Measurements from ENCODE around the gene TBCD. TPM values are rescaled to one million over a fixed set of nuclear protein-coding genes. Genes with fewer than 3 reads are reported as not detected.

The TBCD gene
- total RNA-seq (140 TPM), polyA plus RNA-seq (292 TPM)
- long read RNA-seq, donor 1, result 0 reads
- long read RNA-seq, donor 2, full-length matches to known transcripts, result 51 of 91 reads
- long read RNA-seq, donor 2, partial matches to known transcripts, result 40 of 91 reads
- long read RNA-seq, donor 2, other reads (novel, unspliced or antisense), result 0 of 91 reads
- long read RNA-seq, donor 3, full-length matches to known transcripts, result 48 of 90 reads
- long read RNA-seq, donor 3, partial matches to known transcripts, result 42 of 90 reads
- long read RNA-seq, donor 3, other reads (novel, unspliced or antisense), result 0 of 90 reads
- long read RNA-seq, donor 4, transcript TBCD-222 (7 exons, 1,926 nt), result minor isoform, 5 of 35 reads
- long read RNA-seq, donor 4, transcript TBCD-208 (3 exons, 776 nt), result major isoform, 17 of 35 reads
- long read RNA-seq, donor 4, partial matches to known transcripts, result 8 of 35 reads
- long read RNA-seq, donor 4, other reads (novel, unspliced or antisense), result 0 of 35 reads
- long read RNA-seq, donor 5, full-length matches to known transcripts, result 44 of 86 reads
- long read RNA-seq, donor 5, partial matches to known transcripts, result 33 of 86 reads
- long read RNA-seq, donor 5, other reads (novel, unspliced or antisense), result 9 of 86 reads
- long read RNA-seq, donor 6, full-length matches to known transcripts, result 13 of 21 reads
- long read RNA-seq, donor 6, partial matches to known transcripts, result 8 of 21 reads
- long read RNA-seq, donor 6, other reads (novel, unspliced or antisense), result 0 of 21 reads
- long read RNA-seq, donor 7, transcript TBCD-208 (3 exons, 776 nt), result major isoform, 6 of 10 reads
- long read RNA-seq, donor 7, partial matches to known transcripts, result 0 of 10 reads
- long read RNA-seq, donor 7, other reads (novel, unspliced or antisense), result 0 of 10 reads
- long read RNA-seq, donor 8, full-length matches to known transcripts, result 17 of 17 reads
- long read RNA-seq, donor 8, partial matches to known transcripts, result 0 of 17 reads
- long read RNA-seq, donor 8, other reads (novel, unspliced or antisense), result 0 of 17 reads
- long read RNA-seq, donor 9, full-length matches to known transcripts, result 12 of 25 reads
- long read RNA-seq, donor 9, partial matches to known transcripts, result 13 of 25 reads
- long read RNA-seq, donor 9, other reads (novel, unspliced or antisense), result 0 of 25 reads
- long read RNA-seq, donor 10, full-length matches to known transcripts, result 18 of 24 reads
- long read RNA-seq, donor 10, partial matches to known transcripts, result 6 of 24 reads
- long read RNA-seq, donor 10, other reads (novel, unspliced or antisense), result 0 of 24 reads

- DNase-seq (ENCODE audit: low read depth in 6 of 9, low spot score in 9 of 9), result peak; percentile 51 to 95 (median 84)
- WGBS, result 1% methylated on average over 113 of the region's 114 CpGs
- Histone ChIP-seq H3K36me3 (ENCODE audit: control insufficient read depth in 2 of 2, insufficient read depth in 2 of 2, low read length in 1 of 2) (peaks cover 1 to 3% of the 10 kb centered on the region in 2 donors), H3K4me1 (ENCODE audit: control insufficient read depth in 2 of 2, insufficient read depth in 2 of 2, low read length in 2 of 2) (peaks cover 4 to 18% of the 10 kb centered on the region in 2 donors), H3K27me3 (ENCODE audit: control insufficient read depth in 2 of 2, insufficient read depth in 1 of 2, low read length in 1 of 2) (peaks cover 0 to 8% of the 10 kb centered on the region in 2 donors), H3K9me3 (ENCODE audit: control insufficient read depth in 2 of 2, insufficient read depth in 1 of 2, low read length in 1 of 2) (peaks cover 3 to 21% of the 10 kb centered on the region in 2 donors), H3K4me3 (ENCODE audit: low read length in 2 of 2) (peak within 1 kb of the TSS; percentile 68 to 91), H3K27ac (ENCODE audit: low read depth in 1 of 2, low read length in 1 of 2) (peak within 1 kb of the TSS; percentile 72 to 76)
Measured at GRCh38 chr17:82751571-82752370, at the start of gene TBCD. TSS of gene TBCD (plus strand) at chr17:82752065. CDS start at chr17:82752194, 129 bp downstream.

DNA sequence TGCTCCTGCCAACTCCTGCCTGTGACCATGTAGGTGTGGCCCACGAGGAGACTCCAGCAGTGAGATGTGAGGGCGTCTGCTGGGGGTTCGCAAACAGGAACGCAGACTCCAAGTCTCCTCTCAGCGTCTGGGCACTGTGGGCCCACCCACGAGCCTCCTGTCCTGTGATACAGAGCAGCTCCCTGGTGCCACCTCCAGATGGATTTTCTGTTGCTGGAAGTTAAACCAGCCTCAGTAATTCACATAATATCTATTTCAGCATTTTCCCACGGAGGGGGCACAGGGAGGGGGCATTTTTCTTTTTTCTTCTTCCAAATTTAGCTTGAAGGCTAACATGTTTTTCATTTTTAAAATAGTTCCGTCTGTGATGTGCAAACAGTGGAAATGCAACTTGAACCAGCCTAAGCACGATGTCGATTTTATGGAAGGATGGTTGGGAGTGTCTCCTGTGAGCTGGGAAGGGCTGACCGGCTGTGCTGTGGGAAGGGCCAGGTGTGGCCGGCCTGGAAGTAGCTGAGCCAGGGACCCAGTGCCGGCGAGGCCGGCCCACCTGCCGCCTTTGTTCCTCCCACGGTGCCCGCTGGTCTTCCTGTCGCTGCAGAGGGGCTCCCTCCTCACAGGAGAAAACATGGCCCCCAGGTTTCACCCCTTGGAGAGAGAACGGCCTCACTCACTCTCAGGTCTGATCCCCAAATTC is 49.5 kb upstream of the TBCD start:
- Histone ChIP-seq H3K27ac (ENCODE audit: low read depth in 1 of 2, low read length in 1 of 2) (no peak overlapping the region), H3K27me3 (ENCODE audit: control insufficient read depth in 2 of 2, insufficient read depth in 1 of 2, low read length in 1 of 2) (peaks cover 10 to 28% of the 10 kb centered on the region in 2 donors), H3K4me3 (ENCODE audit: low read length in 2 of 2) (no peak overlapping the region), H3K4me1 (ENCODE audit: control insufficient read depth in 2 of 2, insufficient read depth in 2 of 2, low read length in 2 of 2) (peaks cover 7% of the 10 kb centered on the region in 2 donors), H3K9me3 (ENCODE audit: control insufficient read depth in 2 of 2, insufficient read depth in 1 of 2, low read length in 1 of 2) (peaks cover 2 to 3% of the 10 kb centered on the region in 2 donors), H3K36me3 (ENCODE audit: control insufficient read depth in 2 of 2, insufficient read depth in 2 of 2, low read length in 1 of 2) (no peaks in the 10 kb centered on the region)
- WGBS, result 86% methylated on average over 20 of the region's 20 CpGs
- no peak for DNase-seq (ENCODE audit: low read depth in 6 of 9, low spot score in 9 of 9)

GRCh38 chr17:82703036-82703745 is 48.7 kb upstream of the TBCD start:
- H3K27ac ChIP-seq (ENCODE audit: low read depth in 1 of 2, low read length in 1 of 2), result no peak overlapping the region
- peaks cover 0 to 2% of the 10 kb centered on the region in 2 donors for H3K9me3 ChIP-seq (ENCODE audit: control insufficient read depth in 2 of 2, insufficient read depth in 1 of 2, low read length in 1 of 2)
- peaks cover 3 to 20% of the 10 kb centered on the region in 2 donors for H3K27me3 ChIP-seq (ENCODE audit: control insufficient read depth in 2 of 2, insufficient read depth in 1 of 2, low read length in 1 of 2)
- no peak overlapping the region for H3K4me3 ChIP-seq (ENCODE audit: low read length in 2 of 2)
- DNase-seq (ENCODE audit: low read depth in 6 of 9, low spot score in 9 of 9), result no peak
- 89% methylated on average over 26 of the region's 26 CpGs for WGBS
- peaks cover 0 to 3% of the 10 kb centered on the region in 2 donors for H3K4me1 ChIP-seq (ENCODE audit: control insufficient read depth in 2 of 2, insufficient read depth in 2 of 2, low read length in 2 of 2)
- H3K36me3 ChIP-seq (ENCODE audit: control insufficient read depth in 2 of 2, insufficient read depth in 2 of 2, low read length in 1 of 2), result no peaks in the 10 kb centered on the region

- Histone ChIP-seq H3K4me1 (ENCODE audit: control insufficient read depth in 2 of 2, insufficient read depth in 2 of 2, low read length in 2 of 2) (peaks cover 0 to 2% of the 10 kb centered on the region in 2 donors), H3K27me3 (ENCODE audit: control insufficient read depth in 2 of 2, insufficient read depth in 1 of 2, low read length in 1 of 2) (peaks cover 3 to 16% of the 10 kb centered on the region in 2 donors), H3K27ac (ENCODE audit: low read depth in 1 of 2, low read length in 1 of 2) (no peak overlapping the region), H3K4me3 (ENCODE audit: low read length in 2 of 2) (no peak overlapping the region), H3K36me3 (ENCODE audit: control insufficient read depth in 2 of 2, insufficient read depth in 2 of 2, low read length in 1 of 2) (no peaks in the 10 kb centered on the region), H3K9me3 (ENCODE audit: control insufficient read depth in 2 of 2, insufficient read depth in 1 of 2, low read length in 1 of 2) (no peaks in the 10 kb centered on the region)
- WGBS, result 93% methylated on average over 38 of the region's 38 CpGs
- DNase-seq (ENCODE audit: low read depth in 6 of 9, low spot score in 9 of 9), result no peak
Measured at GRCh38 chr17:82703935-82704865, 47.7 kb upstream of the TBCD start.

DNA sequence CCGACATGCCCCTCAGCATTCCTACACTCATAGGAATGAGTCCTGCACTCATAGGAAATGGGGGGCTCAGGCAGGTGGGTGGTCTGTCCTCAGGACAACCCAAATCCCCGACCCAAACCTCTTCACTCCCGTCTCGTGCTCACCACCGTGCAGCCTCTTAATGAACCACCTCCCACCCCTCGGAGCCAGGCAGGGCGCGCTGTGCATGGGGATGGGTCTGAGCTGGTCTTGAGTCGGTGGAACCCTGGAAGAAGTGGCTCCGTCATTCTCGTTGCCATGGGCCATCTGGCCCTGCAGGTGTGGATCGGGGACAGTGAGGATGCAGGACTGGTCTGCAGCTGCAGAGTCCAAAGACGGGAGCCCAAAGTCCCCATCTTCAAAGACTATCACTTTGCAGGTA is 47.0 kb upstream of the TBCD start:
- no peaks in the 10 kb centered on the region for H3K9me3 ChIP-seq (ENCODE audit: control insufficient read depth in 2 of 2, insufficient read depth in 1 of 2, low read length in 1 of 2)
- DNase-seq (ENCODE audit: low read depth in 6 of 9, low spot score in 9 of 9), result no peak
- H3K27me3 ChIP-seq (ENCODE audit: control insufficient read depth in 2 of 2, insufficient read depth in 1 of 2, low read length in 1 of 2), result peaks cover 0 to 10% of the 10 kb centered on the region in 2 donors
- H3K4me3 ChIP-seq (ENCODE audit: low read length in 2 of 2), result no peak overlapping the region
- 88% methylated on average over 13 of the region's 13 CpGs for WGBS
- no peaks in the 10 kb centered on the region for H3K36me3 ChIP-seq (ENCODE audit: control insufficient read depth in 2 of 2, insufficient read depth in 2 of 2, low read length in 1 of 2)
- no peak overlapping the region for H3K27ac ChIP-seq (ENCODE audit: low read depth in 1 of 2, low read length in 1 of 2)
- H3K4me1 ChIP-seq (ENCODE audit: control insufficient read depth in 2 of 2, insufficient read depth in 2 of 2, low read length in 2 of 2), result no peaks in the 10 kb centered on the region

- Histone ChIP-seq H3K27ac (ENCODE audit: low read depth in 1 of 2, low read length in 1 of 2) (no peak overlapping the region), H3K9me3 (ENCODE audit: control insufficient read depth in 2 of 2, insufficient read depth in 1 of 2, low read length in 1 of 2) (no peaks in the 10 kb centered on the region), H3K36me3 (ENCODE audit: control insufficient read depth in 2 of 2, insufficient read depth in 2 of 2, low read length in 1 of 2) (no peaks in the 10 kb centered on the region), H3K4me1 (ENCODE audit: control insufficient read depth in 2 of 2, insufficient read depth in 2 of 2, low read length in 2 of 2) (no peaks in the 10 kb centered on the region), H3K4me3 (ENCODE audit: low read length in 2 of 2) (no peak overlapping the region), H3K27me3 (ENCODE audit: control insufficient read depth in 2 of 2, insufficient read depth in 1 of 2, low read length in 1 of 2) (peaks cover 0 to 3% of the 10 kb centered on the region in 2 donors)
- 96% methylated on average over 18 of the region's 18 CpGs for WGBS
- no peak for DNase-seq (ENCODE audit: low read depth in 6 of 9, low spot score in 9 of 9)
Measured at GRCh38 chr17:82705756-82706155, 46.1 kb upstream of the TBCD start.
